ENCODE measurements around the gene APBA1.
"Not testable (repeated sequence)": the region's sequence is repeated elsewhere in the genome, so short reads cannot be mapped to it uniquely, and the experiment has no call there.

Gene APBA1

GRCh38 chr9:69604568-69605219 is 67.5 kb downstream of the APBA1 start:
- no peak for DNase-seq (ENCODE audit: low spot score)

GRCh38 chr9:69603656-69604055 is 68.5 kb downstream of the APBA1 start:
- no peak for DNase-seq (ENCODE audit: low spot score)

- DNase-seq (ENCODE audit: low spot score): no peak
Measured at GRCh38 chr9:69602773-69603172, 69.4 kb downstream of the APBA1 start.

GRCh38 chr9:69601698-69602097 is 70.5 kb downstream of the APBA1 start:
- DNase-seq (ENCODE audit: low spot score): no peak

- DNase-seq (ENCODE audit: low spot score): no peak
Measured at GRCh38 chr9:69600314-69601047, 71.7 kb downstream of the APBA1 start.

GRCh38 chr9:69599232-69599971 is 72.8 kb downstream of the APBA1 start:
- no peak for DNase-seq (ENCODE audit: low spot score)

- DNase-seq (ENCODE audit: low spot score): not testable (repeated sequence)
Measured at GRCh38 chr9:69596906-69597305, 75.3 kb downstream of the APBA1 start.

- no peak for DNase-seq (ENCODE audit: low spot score)
Measured at GRCh38 chr9:69594180-69594579, 78.0 kb downstream of the APBA1 start.

- no peak for DNase-seq (ENCODE audit: low spot score)
Measured at GRCh38 chr9:69593756-69594155, 78.4 kb downstream of the APBA1 start.

GRCh38 chr9:69593301-69593700 is 78.9 kb downstream of the APBA1 start:
- no peak for DNase-seq (ENCODE audit: low spot score)

GRCh38 chr9:69590266-69590665 is 81.9 kb downstream of the APBA1 start:
- no peak for DNase-seq (ENCODE audit: low spot score)

- DNase-seq (ENCODE audit: low spot score): no peak
Measured at GRCh38 chr9:69589156-69589555, 83.0 kb downstream of the APBA1 start.

GRCh38 chr9:69585571-69585970 is 86.6 kb downstream of the APBA1 start:
- DNase-seq (ENCODE audit: low spot score): no peak

GRCh38 chr9:69584759-69585158 is 87.4 kb downstream of the APBA1 start:
- DNase-seq (ENCODE audit: low spot score): no peak

GRCh38 chr9:69583645-69584234 is 88.4 kb downstream of the APBA1 start:
- DNase-seq (ENCODE audit: low spot score): no peak

GRCh38 chr9:69582544-69583297 is 89.5 kb downstream of the APBA1 start:
- DNase-seq (ENCODE audit: low spot score): peak; percentile 24

- DNase-seq (ENCODE audit: low spot score): no peak
Measured at GRCh38 chr9:69582018-69582417, 90.2 kb downstream of the APBA1 start.

GRCh38 chr9:69580582-69581214 is 91.5 kb downstream of the APBA1 start:
- DNase-seq (ENCODE audit: low spot score): no peak

- DNase-seq (ENCODE audit: low spot score): no peak
Measured at GRCh38 chr9:69579760-69580581, 92.2 kb downstream of the APBA1 start.

GRCh38 chr9:69579032-69579758 is 93.0 kb downstream of the APBA1 start:
- DNase-seq (ENCODE audit: low spot score): no peak
